GM10266 (cell line): ENCODE data around the gene C10orf62.

Experiments
- DNase-seq: peaks from one replicate; pipeline ENCODE4 v3.0.0; 2012; ENCODE audit errors: extremely low spot score
- CTCF ChIP-seq: IDR thresholded peaks from 2 replicates; pipeline ENCODE4 v1.5.1; 2012; ENCODE audit warnings: mild to moderate bottlenecking, low read depth; ENCODE audit not compliant: control insufficient read depth, insufficient read depth; ENCODE audit errors: missing control alignments

C10orf62 gene

GRCh38 chr10:97578171-97578844 lies 11.2 kb upstream of the C10orf62 start:
- TF ChIP-seq CTCF, result no peak
- no peak for DNase-seq

- no peak for TF ChIP-seq CTCF
- DNase-seq, result no peak
Observed at GRCh38 chr10:97580421-97581367, 8.8 kb upstream of the C10orf62 start.

GRCh38 chr10:97582169-97582568 lies 7.4 kb upstream of the C10orf62 start:
- TF ChIP-seq CTCF, result no peak
- DNase-seq, result no peak

GRCh38 chr10:97583476-97583875 lies 6.0 kb upstream of the C10orf62 start:
- TF ChIP-seq CTCF, result no peak
- DNase-seq, result no peak

GRCh38 chr10:97584060-97584797 lies 5.3 kb upstream of the C10orf62 start, which contains the start of gene HOGA1:
TSS of gene HOGA1 (plus strand) at chr10:97584389. CDS start at chr10:97584704, 315 bp downstream.
- no peak for TF ChIP-seq CTCF
- DNase-seq, result no peak

GRCh38 chr10:97584798-97585438 lies 4.6 kb upstream of the C10orf62 start:
- DNase-seq, result no peak
- TF ChIP-seq CTCF, result no peak
